ENCODE results near the gene BABAM2.
"Not testable (repeated sequence)": the region's sequence is repeated elsewhere in the genome, so short reads cannot be mapped to it uniquely, and the experiment has no call there.

BABAM2 gene

GRCh38 chr2:27988718-27989117, 98.2 kb downstream of the BABAM2 start:
- DNase-seq: peak in 1 of 2 donors; percentile 36

DNA sequence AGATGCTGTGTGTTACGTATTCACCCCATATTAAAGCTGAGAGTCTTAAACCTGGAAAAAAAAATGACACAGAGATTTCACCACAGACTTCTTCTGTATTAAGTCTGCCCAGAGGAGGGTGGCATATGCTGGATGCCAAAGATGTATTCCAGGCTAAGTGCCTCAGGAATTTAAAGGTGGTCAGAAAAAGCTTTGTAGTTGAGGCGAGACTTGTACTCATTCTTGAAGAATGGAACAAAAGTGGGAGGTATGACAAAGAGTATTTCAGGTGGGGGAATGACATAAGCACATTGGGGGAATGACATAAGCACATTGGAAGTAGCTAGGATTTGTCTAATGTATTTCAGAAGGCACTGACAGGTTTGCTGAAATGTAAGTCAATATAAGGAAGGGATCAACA, 98.6 kb downstream of the BABAM2 start:
- no peak for DNase-seq

GRCh38 chr2:27990030-27990590, 99.6 kb downstream of the BABAM2 start:
- no peak for DNase-seq

- no peak for DNase-seq
Observed at GRCh38 chr2:27991146-27991545, 100.6 kb downstream of the BABAM2 start.

DNA sequence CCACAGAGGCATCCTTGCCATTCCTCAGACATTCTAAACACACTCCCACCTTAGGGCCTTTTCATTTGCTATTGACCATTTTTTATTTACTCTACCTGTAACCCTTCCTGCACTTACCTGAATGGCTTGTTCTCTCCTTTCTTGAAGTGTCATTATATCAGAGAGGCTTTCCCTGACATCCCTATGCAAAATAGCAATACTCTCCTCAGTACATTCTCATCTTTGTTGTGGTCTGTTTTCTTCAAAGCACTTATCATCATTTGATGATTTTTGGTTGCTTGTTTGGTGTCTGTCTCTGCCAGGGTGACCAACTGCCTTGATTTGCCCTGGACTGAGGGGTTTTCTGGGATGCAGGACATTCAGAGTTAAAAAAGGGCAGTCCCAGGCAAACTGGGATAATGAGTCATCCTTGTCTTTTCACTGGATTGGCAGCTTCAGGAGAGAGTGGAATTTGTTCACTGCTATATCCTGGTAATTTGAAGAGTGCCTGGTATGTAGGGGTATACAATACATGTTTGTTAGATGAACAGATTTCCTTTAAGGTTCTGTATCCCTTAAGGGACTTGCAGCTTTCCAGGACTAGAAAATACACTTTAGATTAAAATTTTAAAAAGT, 102.4 kb downstream of the BABAM2 start:
- DNase-seq: no peak

GRCh38 chr2:27993402-27993787, 102.9 kb downstream of the BABAM2 start:
- DNase-seq: no peak

DNA sequence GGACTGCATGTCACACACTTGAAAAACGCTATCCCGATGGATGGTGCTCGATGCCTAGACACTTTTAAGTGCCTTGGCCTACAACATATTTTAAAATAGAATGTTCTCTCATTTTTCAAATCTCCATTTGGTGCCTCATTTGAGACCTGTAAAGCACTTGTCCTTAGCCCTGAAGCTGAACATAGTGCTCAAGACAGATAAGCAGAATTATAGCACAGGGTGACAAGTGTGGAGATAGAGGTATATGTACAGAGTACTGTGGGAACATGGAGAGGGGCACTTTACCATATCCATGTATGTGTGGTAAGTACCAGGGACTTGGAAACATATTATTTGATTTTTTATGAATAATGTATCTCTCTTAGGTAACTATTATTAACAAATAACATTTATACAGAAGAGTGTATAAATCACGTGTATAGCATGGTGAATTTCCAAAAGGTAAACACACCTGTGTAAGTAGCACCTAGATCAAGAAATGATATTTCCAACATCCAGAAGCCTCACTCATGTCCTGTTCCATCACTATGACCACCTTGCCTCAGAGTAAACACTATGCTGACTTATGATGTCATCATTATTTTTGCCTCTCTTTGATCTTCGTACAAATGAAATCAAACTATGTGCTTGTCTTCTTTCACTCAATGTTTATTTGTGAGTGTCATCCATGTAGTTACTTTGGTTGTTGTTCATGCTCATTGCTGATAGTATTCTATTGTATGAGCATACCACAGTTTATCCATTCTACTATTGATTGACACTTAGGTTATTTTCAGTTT, 103.6 kb downstream of the BABAM2 start:
- no peak for DNase-seq

DNA sequence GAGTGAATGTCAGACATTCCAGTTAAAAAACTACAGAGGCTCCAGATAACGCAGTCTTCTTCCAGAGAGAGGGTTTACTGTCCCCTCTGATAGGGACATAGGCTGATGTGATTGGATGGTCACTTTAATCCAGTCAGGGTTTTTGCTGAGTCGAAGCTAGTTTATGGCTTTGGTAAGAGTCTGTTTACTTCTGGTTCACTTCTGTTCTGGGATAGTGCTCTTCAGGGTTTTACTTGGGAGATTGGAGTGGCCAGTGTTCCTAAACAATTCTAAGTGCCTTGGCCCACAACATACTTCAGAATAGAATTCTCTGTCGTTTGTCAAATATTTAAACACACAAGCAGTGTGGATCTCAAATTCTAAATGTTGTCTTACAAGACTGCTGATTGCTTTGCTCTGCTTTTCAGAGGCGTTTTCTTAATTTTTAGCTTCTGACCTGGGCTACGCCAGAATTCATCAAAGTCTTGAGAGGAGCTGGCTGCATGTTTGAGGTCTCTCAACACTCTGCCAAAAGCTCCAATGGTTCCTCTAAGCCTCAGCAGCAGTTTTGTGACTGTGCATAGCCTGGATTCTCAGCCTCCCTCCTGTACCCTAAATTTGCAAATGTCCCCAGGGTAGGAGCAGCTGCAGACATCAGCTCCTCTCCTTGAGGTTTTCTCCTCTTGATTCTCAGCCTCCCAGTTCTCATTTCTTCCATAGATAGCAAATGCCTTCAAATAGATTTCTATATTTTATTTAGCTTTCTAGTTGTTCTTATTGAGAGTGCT, 105.8 kb downstream of the BABAM2 start:
- no peak for DNase-seq

- DNase-seq: no peak
Observed at GRCh38 chr2:28000287-28000686, 109.8 kb downstream of the BABAM2 start.

- no peak for DNase-seq
Observed at GRCh38 chr2:28002181-28002580, 111.7 kb downstream of the BABAM2 start.

GRCh38 chr2:28004086-28004485, 113.6 kb downstream of the BABAM2 start:
- DNase-seq: no peak

DNA sequence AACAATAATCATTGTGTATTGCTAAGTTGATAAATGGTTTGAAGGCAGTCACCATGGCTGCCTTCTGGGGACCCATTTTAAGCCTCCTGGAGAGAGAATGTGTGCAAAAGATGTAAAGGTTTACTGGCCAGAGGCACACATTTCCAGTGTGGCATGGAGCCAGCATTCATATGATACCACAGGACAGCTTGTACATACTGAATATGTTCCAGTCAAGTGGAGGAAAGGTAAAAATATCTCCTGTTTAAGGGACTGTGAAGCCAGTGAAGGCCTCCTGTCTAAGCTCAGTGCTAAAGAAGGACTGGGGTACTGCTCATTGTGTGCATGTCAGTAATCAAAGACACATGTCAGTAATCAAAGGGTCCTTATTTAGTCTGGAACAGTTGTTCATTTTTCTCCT, 119.2 kb downstream of the BABAM2 start:
- no peak for DNase-seq

DNA sequence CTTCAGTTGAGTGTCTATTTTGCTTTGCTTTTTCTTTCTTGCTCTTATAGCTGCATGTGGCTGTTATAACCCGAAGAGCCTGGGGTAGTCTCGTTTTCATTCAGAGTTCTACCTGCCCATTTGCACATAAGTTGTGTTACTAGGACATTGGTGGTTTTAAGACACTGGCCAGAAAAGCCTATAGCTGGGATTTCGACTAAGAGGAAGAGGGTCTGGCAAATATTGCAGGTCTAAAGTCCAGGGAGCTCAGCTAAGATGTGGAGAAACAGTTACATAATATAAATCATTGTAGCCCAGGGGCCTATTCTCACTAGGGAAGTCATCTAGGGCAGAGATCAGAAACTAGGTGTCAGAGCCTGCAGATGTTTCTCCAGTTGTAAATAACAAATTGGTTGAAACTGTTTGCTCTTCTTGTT, 120.8 kb downstream of the BABAM2 start:
- no peak for DNase-seq

- DNase-seq: not testable (repeated sequence)
Observed at GRCh38 chr2:28018474-28018873, 127.9 kb downstream of the BABAM2 start.

- not testable (repeated sequence) for DNase-seq
Observed at GRCh38 chr2:28019521-28019920, 129.0 kb downstream of the BABAM2 start.

DNA sequence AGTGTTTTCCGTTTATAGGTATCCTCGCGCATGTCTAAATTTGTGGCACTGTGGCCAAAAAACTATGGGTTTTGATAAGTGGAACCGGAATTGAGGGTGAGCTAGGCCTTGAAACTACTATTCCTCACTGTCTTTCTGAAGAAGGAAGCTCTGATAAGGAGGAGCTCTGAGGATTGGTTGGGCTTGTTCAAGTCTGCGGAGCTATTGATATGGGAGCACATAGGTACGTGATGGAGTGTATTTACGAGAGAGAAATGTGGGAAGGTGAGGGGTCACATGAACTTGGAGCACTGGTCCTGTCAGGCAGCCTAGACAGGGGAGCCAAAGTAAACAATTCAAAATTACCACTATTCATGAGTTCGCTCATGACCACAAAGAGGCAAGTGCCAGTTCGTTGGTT, 131.4 kb downstream of the BABAM2 start:
- DNase-seq: no peak

GRCh38 chr2:28025123-28025522, 134.6 kb downstream of the BABAM2 start:
- DNase-seq: no peak

DNA sequence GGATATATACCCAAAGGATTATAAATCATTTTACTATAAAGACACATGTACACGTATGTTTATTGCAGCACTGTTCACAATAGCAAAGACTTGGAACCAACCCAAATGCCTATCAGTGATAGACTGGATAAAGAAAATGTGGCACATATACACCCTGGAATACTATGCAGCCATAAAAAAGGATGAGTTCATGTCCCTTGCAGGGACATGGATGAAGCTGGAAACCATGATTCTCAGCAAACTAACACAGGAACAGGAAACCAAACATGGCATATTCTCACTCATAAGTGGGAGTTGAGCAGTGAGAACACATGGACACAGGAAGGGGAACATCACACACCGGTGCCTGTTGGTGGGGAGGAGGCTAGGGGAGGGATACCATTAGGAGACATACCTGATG, 135.7 kb downstream of the BABAM2 start:
- not testable (repeated sequence) for DNase-seq

DNA sequence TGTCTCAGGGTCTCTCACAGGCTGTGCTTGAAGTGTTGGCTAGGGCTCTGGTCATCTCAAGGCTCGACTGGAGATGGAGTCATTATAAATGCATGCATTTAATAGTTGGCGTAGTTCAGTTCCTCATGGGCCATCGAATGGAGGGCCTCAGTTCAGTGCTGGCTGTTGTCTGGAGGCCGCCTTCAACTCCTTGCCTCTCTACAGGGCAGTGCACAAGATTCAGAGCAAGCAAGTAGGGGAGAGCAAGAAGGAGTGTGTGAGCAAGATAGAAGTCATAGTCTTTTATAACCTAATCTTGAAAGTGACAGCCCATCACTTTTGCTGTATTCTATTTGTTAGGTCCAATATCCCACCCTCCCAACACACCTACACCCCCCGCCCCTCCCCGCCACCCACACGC, 137.5 kb downstream of the BABAM2 start:
- no peak for DNase-seq

DNA sequence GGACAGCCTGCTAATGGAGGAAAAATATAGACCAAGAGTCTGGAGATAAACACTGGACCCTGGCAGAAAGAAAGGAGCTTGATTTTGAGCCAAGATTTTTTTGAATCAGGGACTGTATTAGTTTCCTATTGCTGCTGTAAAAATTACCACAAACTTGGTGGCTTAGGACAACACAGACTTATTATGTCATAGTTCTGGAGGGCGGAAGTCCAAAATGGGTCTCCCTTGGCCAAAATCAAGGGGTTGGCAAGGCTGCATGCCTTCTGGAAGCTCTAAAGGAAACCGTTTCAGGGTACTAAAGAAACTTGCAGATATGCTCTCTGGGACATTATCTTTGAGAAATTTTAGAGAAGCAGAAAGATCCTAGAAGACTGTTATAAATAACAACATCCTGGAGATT, 140.1 kb downstream of the BABAM2 start:
- no peak for DNase-seq

DNA sequence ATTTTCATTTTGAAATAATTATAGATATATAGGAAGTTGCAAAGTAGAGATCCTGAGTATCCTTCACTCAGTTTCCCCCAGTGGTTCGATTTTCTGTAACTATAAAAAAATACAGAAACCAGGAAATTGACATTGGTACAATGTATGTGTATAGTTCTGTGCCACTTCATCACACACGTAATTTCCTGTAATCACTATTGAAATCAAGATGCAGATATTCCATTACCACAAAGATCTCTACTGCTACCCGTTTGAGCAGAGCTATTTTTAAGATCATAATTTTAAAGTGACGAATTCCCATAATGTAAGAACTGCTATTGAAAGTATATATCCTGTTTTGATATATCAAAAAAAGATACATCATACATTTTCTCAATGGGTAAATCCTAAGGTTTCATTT, 142.3 kb downstream of the BABAM2 start:
- no peak for DNase-seq

DNA sequence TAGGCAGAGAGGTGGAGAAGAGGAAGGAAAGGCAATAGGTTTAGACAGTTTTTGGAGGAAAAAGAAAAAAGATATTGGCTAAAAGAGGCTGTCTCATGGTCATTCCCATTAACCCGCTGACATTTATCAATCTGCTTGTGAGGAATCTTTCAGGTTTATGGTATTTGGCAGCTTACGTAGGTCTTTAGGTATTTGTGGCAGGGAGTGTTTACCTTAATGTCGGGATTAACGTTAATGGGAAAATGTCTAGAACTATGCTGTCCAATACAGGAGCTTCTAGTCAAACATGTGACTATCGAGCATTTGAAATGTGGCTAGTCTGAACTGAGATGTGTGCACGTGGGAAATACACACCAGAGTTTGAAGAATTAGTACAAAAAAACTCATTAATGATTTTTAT, 144.2 kb downstream of the BABAM2 start:
- DNase-seq: no peak

DNA sequence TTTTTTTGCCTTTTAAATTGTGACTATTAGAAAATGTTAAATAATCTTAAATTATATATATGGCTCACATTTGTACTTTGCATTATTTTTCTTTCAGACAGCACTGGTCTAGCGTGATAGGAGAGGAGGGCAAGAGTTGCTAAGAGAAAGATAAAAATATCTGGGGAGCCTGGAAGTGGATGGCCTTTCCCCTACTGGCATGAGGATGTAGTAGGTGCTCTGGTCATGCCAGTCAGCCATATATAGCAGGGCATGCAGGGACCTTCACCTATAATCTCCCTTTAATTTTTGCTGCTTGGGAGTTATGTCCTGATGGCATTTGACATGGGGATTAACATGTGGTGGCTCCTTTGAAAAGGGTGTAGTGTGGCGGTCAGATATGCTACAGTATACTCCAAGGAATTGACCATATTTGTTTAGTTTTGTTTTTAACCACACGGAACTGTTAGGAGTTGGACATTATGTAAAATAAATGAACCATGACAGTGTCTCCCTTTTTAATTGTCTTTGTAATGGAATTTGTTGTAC, 144.7 kb downstream of the BABAM2 start:
- no peak for DNase-seq

Measured in CD4-positive, alpha-beta T cell treated with Interleukin-4 for 1 hour (primary cell).